Measurements from ENCODE around the gene NANP.
"Not testable (repeated sequence)": the region's sequence is repeated elsewhere in the genome, so short reads cannot be mapped to it uniquely, and the experiment has no call there.

NANP gene, protein sequence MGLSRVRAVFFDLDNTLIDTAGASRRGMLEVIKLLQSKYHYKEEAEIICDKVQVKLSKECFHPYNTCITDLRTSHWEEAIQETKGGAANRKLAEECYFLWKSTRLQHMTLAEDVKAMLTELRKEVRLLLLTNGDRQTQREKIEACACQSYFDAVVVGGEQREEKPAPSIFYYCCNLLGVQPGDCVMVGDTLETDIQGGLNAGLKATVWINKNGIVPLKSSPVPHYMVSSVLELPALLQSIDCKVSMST

DNA sequence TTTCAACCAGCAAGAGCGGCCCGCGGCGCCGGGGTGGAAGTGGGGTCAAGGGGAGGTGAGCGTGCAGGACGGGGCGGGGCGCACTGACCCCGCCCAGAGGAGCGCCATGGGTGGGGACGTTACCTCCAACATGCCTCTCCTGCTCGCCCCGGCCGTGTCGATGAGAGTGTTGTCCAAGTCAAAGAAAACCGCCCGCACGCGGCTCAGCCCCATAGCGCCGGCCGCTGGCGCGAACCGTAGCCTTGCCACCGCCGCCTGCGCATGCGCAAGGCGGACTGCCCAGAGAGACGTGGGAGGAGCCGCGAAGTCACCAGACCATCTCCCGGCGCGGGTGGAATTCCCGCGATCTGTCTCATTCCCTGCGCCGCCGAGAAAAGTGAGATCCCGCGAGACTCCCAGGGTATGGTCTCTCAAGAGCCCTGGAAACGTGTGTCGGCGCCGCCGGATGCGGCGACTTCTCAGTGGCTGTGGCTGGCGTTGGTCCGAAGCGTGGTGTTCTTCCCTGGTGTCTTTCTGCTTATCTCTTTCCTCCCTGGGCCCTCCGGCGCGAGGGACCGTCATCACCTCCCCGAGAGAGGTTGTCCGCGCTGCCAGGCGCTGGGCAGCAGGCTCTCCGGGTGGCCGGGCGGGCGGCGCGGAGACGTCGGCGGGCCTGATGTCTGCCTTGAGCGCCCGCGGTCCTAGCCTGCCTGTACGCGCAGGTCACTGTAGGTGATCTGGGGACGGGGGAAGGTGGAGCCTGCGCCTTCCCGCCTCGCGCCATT is at the start of gene NANP:
NANP (minus strand) TSS at position 279 of the 764 bp plus-strand sequence; CDS start at position 213, 66 bp downstream.
- intact Hi-C loops (cut with DNase I) = loop anchor here (5.0 to 10.0 kb wide), 4 partner anchors 73 to 243 kb away; partner anchors contain the start of genes GINS1 and ZNF337
- DNase-seq = peak; percentile 87 to 97 (median 93)

DNA sequence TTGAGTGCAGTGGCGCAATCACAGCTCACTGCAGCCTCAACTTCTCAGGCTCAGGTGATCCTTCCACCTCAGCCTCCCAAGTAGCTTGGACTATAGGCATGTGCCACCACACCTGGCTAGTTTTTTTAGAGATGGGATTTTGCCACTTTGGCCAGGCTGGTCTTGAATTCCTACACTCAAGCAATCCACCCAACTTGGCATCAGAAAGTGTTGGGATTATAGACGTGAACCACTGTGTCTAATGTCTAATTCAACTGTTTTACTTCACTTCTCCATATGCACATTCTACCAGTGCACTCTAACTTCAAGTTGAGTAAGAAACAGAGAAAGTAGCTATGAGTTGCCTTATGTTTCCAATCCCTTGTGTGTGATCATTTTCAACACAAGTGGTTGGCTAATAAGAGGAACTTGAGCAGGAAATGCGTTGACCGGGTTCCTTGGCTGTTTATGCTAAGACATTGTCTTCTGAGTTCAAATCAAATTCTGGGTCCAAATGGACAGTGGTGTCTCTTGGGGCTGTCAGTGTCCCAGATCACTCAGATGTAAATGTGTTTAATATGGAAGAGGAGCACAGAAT is 48.9 kb upstream of the NANP start:
- intact Hi-C loops (cut with DNase I) = no loop called here
- no peak for DNase-seq

DNA sequence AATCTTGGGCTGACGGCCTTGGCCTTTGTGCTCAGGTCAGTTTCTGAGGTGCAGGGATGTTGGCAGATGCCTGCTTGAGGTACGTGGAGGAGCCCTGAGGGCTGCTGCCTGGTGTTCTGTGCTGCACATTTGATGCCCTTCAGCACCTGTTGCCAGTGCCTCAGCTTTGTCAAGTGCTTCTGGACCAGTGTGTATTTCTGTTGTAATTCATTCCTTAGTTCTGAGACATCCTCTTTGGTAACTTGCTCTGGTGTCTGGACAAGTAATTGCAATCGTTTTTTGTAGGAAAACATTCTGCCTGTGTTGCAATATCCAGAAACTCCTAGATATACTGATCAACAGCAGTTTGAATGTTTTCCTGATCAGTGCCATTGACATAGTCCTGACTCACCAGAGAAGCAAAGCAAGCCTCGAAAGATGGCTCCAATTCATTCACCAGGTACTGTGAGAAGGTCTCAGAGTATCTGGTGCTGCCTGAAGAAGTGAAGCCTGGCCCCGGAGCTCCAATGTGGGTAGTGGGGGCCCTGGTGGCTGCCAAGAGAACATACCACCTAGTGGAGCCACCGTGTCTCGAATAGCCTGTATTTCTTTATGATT is 46.1 kb upstream of the NANP start:
- no peak for DNase-seq
- intact Hi-C loops (cut with DNase I) = no loop called here

DNA sequence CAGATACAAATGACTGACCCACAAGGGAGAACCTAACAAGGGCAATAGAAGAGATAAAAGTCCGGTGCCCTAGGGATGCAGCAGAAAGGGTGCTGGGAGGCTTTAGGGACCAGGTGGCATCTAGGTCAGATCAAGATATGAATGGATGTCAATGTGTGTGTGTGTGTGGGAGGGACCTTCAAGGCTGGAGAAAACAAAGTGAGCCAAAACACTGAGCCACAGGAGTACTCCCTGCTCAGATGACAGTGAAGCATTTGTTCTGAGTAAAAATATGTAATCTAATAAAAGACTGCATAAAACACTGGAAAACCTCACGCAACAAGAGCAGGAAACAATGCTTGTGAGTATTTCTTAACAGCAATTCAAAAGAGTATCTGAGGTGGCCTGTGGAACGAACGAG is 44.6 kb upstream of the NANP start:
- no peak for DNase-seq
- intact Hi-C loops (cut with DNase I) = no loop called here

DNA sequence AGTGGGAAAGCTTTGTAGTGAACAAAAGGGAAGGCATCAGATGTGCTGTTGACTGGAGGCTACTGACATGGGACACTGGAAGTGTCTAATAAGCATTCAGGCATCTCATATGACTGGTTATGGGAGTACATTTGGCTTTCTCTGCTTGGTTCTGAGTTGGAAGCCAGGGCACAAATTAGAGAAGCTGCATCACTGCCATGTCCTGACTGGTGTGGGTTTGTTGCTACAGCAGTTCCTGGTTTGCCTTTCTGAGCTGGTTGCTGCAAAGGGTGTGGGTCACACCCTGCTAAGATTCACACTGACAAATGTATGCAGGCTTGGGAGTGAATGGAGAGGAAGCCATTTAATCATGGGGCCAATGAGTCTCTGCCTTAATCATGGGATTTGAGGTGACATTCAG is 36.2 kb upstream of the NANP start:
- intact Hi-C loops (cut with DNase I) = no loop called here
- no peak for DNase-seq

DNA sequence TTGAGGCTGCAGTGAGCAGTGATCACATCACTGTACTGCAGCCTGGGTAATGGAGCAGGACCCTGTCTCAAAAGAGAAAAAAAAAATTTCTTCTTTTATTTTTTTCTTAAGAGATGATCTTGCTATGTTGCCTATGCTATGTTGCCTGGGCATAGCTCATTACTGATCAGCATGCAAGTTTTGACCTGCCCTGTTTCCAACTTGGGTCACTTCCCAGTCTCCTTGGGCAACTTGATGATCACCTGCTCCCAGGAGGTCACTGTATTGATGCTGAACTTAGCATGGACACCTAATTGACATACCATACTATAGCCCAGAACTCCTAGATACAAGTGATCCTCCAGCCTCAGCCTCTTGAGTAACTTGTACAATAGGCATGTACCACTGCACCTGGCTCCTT is 30.7 kb upstream of the NANP start:
- DNase-seq = no peak
- intact Hi-C loops (cut with DNase I) = no loop called here

DNA sequence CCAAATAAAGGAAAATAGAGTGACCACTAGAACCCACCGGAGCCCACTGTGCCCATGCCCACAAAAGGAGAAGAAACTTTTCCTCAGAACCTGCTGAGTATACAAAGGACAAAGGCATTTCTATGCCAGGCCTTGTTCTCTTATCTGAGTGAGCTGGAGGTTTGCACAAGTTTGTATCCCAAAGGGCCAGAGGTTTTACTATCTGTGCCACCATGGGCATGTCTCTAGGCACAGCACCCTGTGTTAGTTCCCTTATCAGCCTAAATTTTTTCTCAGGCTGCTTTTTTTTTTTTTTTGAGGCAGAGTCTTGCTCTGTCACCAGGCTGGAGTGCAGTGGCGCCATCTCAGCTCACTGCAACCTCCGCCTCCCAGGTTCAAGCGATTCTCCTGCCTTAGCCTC is 29.1 kb upstream of the NANP start:
- intact Hi-C loops (cut with DNase I); DNase-seq: not testable (repeated sequence)

DNA sequence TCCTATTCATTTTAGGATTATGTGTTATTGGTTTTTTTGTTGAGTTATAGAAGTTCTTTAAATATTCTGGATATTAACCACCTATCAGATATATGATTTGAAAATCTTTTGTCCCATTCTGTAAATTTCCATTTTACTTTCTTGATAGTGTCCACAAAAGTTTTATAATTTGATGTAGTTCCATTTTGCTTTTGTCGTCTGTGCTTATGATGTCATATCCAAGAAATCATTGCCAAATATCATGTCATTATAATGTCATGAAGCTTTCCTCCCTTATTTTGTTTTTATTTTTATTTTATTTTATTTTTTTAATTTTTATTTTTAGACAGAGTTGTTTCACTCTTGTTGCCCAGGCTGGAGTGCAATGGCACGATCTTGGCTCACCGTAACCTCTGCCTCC is 21.0 kb upstream of the NANP start:
- DNase-seq = no peak
- intact Hi-C loops (cut with DNase I) = no loop called here

DNA sequence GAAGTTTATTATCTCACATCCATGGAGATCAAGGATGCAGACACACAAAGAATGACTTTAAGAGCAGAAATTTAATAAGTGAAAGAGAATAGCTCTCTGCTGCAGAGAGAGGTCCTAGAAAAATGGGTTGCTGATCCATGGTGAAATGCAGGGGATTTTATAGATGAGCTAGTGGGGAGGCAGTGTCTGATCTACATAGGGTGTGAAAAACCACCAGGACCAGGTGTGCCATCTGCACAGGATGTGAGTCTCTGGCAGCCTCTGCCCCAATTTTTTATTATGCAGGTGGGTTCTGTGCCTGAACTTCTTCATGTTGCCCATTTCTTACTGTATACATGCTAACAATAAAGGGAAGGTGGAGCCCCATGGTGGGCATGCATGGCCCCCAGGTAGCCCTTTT is 19.9 kb upstream of the NANP start:
- intact Hi-C loops (cut with DNase I) = no loop called here
- no peak for DNase-seq

DNA sequence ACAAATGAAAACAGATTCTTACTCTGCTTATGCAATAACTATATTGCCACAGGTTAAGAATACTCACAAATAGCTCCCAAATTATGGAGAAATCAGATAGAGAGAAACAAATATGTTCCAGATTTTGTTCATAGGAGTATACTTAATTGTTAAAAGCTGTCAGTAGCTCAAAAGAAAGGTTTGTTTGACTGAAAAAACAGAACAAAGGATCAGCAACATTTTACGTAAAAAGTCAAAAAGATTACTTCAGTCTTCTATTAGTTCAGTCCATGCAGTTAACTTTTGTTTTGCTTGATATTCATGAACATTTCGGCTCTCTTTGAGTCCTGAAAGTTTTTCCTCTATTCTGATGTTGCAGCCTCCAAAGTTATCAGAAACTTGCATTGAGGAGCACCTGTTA is 13.4 kb upstream of the NANP start:
- no peak for DNase-seq
- intact Hi-C loops (cut with DNase I) = no loop called here

DNA sequence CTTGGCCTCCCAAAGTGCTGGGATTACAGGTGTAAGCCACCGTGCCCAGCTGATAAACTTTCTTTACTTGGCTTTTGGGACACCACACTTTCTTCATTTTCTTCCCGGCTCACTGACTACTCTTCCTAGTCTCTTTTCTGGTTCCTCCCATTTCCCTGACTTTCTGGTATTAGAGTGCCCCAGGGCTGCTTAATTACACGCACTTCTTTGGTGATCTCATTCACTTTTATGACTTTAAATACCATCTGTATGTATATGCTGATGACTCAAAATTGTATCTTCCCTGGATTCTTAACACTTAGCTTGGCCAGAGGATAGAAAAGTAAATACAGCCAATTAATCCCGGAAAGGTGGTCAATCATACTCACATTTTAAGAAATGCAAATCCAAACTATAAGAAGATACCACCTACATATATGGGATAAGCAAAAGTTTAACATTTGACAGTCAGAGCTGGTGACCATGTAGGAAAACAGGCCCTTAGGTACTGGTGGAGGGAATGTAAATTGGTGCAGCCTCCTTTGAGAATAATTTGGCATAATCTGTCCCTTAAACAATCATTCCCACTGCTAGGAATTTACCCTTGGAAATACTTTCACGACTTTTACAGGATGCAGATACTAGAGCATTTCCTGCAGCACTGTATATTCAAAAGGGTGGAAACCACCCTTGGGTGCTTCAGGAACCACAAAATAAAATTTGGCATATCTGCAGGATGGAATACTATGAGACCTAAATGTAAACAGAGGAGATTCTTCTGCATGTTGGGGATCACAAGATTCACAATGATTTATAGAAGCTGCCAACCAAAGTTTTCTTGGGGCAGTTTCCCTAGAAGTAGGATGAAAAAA is 9.4 kb upstream of the NANP start:
- DNase-seq = no peak
- intact Hi-C loops (cut with DNase I) = no loop called here

DNA sequence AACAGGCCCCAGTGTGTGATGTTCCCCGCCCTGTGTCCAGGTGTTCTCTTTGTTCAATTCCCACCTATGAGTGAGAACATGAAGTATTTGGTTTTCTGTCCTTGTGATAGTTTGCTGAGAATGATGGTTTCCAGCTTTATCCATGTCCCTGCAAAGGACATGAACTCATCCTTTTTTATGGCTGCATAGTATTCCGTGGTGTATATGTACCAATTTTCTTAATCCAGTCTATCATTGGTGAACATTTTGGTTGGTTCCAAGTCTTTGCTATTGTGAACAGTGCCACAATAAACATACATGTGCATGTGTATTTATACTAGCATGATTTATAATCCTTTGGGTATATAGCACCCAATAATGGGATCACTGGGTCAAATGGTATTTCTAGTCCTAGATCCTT is 6.8 kb upstream of the NANP start:
- DNase-seq; intact Hi-C loops (cut with DNase I): not testable (repeated sequence)

DNA sequence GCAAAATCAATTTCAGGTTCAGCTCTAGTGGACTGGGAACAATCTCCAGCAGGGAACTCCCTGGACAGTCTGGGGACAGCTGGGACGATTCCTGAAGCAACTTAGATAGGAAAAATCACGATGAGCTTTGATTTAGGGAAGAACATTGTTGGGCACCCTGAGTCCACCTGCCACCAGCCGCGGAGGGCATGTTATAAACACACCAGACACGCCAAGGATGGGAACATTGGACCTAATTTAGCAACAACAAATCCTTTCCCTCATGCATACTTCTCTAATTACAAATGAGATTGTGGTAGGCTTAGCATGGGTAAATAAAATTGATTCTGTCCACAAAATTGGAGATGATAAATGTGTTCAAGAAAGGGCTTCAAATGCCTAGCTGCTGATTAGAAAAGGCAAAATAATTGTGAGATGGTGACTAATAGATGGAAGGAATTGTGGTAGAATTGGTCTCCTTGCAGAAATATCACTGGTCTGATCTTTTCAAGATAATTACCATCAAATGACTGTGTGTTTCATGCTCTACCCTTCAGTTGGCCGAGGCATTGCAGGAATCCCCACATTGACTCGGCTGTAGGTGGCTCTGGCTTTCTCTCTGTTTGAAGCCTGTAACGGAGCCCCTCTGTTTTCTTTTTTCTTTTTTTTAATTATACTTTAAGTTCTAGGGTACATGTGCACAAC is 6.1 kb upstream of the NANP start:
- DNase-seq = no peak
- intact Hi-C loops (cut with DNase I) = loop anchor here (10.0 kb wide), 2 partner anchors 85 to 225 kb away; partner anchors contain the start of gene GINS1

DNA sequence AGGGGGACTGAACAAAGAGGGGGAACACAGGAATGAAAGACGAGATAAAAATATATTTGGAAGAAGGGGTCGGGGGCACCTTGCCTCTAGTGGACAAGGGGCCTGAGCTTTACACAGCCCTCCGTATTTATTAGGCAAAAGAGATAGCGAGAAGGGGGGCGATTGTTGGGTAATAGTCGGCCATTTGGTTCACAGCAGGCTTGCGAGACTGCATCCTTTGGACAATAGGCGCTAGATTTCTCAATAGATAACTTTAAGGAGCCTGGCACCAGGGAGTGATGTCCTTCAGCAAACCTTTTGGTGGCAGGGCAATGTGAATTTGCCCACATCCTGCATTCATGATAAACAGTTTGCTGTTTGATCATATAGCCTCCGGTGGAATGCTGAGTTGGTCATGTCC is 3.0 kb upstream of the NANP start:
- DNase-seq = no peak
- intact Hi-C loops (cut with DNase I) = loop anchor here (10.0 kb wide), 2 partner anchors 82 to 222 kb away; partner anchors contain the start of gene GINS1

DNA sequence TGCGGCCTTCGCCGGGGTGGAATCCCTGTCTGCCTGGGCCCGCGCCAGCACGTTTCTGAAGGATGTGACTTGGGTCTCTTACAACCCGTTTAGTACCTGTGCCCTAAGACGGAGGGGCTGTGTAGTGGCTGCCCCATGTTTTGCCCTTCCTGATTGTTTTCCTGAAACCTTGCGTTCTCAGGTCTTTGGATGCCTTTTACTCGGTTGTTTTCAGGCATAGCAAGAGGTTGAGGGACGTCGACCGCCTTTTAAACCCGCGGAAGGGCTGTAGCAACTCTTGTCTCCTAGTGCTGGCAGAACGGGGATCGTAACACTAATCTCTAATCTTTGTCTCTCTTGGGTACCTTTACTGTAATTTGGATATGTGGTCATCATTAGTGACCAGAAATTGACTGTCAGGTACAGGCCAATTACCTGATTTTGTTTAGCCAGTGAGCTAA is 706 bp upstream of the NANP start:
- DNase-seq = peak in 11 of 42 donors; percentile 38 to 71 (median 58)
- intact Hi-C loops (cut with DNase I) = loop anchor here (5.0 to 10.0 kb wide), 4 partner anchors 73 to 243 kb away; partner anchors contain the start of genes GINS1 and ZNF337

DNA sequence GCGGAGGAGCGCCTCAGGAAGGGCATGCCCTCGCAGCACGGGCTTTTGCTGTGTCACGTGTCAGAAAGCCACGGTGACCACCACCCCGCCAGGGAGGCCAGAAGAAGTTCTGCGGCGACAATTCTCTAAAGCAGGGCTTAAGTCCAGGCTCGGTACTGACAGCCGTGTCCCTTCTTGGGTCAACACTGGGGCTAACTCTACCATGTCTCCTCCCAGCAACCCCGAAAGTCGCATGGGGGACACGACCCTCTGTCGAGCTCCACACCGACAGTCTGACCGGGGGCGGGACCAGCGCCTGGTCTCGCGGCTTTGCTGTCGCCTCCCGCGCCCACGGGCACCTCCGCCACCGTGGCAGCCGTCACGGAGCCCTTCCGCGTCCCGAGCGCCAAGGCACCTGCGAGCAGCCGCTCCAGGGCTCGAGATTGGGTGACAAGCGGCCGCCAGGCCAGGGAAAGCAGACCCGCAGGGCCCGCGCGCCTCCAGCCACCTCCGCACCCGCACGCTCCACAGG is 534 bp downstream of the NANP start:
- intact Hi-C loops (cut with DNase I) = loop anchor here (5.0 to 10.0 kb wide), 4 partner anchors 74 to 244 kb away; partner anchors contain the start of genes GINS1 and ZNF337
- peak in 38 of 42 donors; percentile 19 to 65 (median 41) for DNase-seq

DNA sequence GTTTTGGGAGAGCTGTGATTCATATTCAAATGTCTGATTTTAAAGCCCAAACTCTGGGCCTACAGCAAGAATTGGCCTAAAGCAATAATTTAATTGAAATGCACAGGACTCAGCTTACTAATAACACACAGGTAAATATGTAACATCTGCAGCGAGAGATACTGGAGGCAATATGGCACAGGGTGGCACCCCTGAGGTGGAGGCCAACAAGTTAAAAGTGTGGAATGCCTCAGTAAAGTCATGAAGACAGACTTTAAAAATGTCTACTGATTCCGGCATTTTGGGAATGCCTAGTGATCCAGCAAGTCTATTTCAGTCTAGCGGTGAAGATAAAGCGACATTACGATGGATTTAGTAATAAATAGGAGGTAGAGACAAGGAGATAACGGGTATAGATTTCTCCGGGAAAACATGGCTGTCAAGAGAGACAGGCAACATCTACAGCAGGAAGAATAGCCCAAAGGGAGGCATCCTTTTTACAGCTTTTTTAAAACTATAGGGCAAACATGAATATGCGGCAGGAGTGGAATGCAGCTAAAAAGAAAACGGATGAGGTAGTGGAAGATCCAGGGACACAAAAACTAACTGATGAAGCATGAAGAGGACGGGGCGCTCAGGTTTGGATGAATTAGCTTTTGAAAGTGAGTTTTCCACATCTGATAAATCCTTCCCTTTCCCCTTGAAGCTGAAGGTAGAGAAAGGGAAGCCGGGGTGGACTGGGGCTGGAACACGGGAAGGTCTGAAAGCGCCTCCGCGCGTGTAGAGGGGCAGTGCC is 1.2 kb downstream of the NANP start:
- intact Hi-C loops (cut with DNase I) = loop anchor here (5.0 to 10.0 kb wide), 4 partner anchors 75 to 245 kb away; partner anchors contain the start of genes GINS1 and ZNF337
- DNase-seq = peak in 10 of 42 donors; percentile 8 to 66 (median 26)

All from head of caudate nucleus (tissue), 42 donors.